CD4-positive, CD25-positive, alpha-beta regulatory T cell (primary cell): ENCODE data around the gene KRT28. TPM values are rescaled to one million over a fixed set of nuclear protein-coding genes. Genes with fewer than 3 reads are reported as not detected.
"Not testable (repeated sequence)": the region's sequence is repeated elsewhere in the genome, so short reads cannot be mapped to it uniquely, and the experiment has no call there.

Experiments
- ATAC-seq, 2 donors: fragments of 150-1000 bp; cut with Tn5 transposase; one replicate each; pipeline ENCODE4 v1.10.0; 2021; ENCODE audit warnings: low read depth in 2 of 2, moderate number of reproducible peaks in 2 of 2, moderate library complexity in 1 of 2
- DNase-seq, 3 donors: peaks; one replicate each; pipeline versions ENCODE4 v3.0.0 to v3.0.0-alpha.2; 2012 to 2022; ENCODE audit warnings: mixed read lengths in 1 of 3
- H3K27ac ChIP-seq: one replicate; pipeline ENCODE4 v1.7.0; 2013; ENCODE audit warnings: mild to moderate bottlenecking, low read length; ENCODE audit not compliant: insufficient read depth, poor library complexity, severe bottlenecking
- H3K27me3 ChIP-seq: one replicate; pipeline ENCODE4 v1.7.0; 2013; ENCODE audit warnings: low read length; ENCODE audit not compliant: control insufficient read depth, insufficient read depth
- H3K36me3 ChIP-seq: one replicate; pipeline ENCODE4 v1.7.0; 2013; ENCODE audit warnings: mild to moderate bottlenecking, low read length, moderate library complexity; ENCODE audit not compliant: control insufficient read depth, insufficient read depth
- H3K4me1 ChIP-seq: 2 replicates; pipeline ENCODE4 v1.7.0; 2013; ENCODE audit warnings: mild to moderate bottlenecking, low read length; ENCODE audit not compliant: insufficient read depth, control insufficient read depth, poor library complexity, severe bottlenecking
- H3K4me3 ChIP-seq: one replicate; pipeline ENCODE4 v1.7.0; 2013; ENCODE audit warnings: low read depth, mild to moderate bottlenecking, low read length, moderate library complexity
- H3K9me3 ChIP-seq, 2 experiments: 1 replicate in 1 of 2; 2 replicates in 1 of 2; pipeline ENCODE4 v1.7.0; 2013; ENCODE audit warnings: low read length in 2 of 2, mild to moderate bottlenecking in 1 of 2, moderate library complexity in 1 of 2; ENCODE audit not compliant: control insufficient read depth in 2 of 2
- H3K27ac Mint-ChIP-seq, 3 donors: one replicate each; pipeline ENCODE4 v1.8.0; 2020 to 2022; ENCODE audit warnings: mild to moderate bottlenecking in 3 of 3, mixed read lengths in 3 of 3, moderate library complexity in 2 of 3
- H3K27me3 Mint-ChIP-seq: one replicate; pipeline ENCODE4 v1.8.0; 2022; ENCODE audit warnings: mild to moderate bottlenecking, mixed read lengths
- H3K36me3 Mint-ChIP-seq: one replicate; pipeline ENCODE4 v1.8.0; 2020; ENCODE audit warnings: mixed read lengths
- H3K4me1 Mint-ChIP-seq, 4 donors: one replicate each; pipeline ENCODE4 v1.8.0; 2020 to 2022; ENCODE audit warnings: mixed read lengths in 4 of 4, mild to moderate bottlenecking in 1 of 4
- H3K4me3 Mint-ChIP-seq, 4 donors: one replicate each; pipeline ENCODE4 v1.8.0; 2020 to 2022; ENCODE audit warnings: mild to moderate bottlenecking in 4 of 4, mixed read lengths in 4 of 4, moderate library complexity in 3 of 4
- H3K9me3 Mint-ChIP-seq, 7 donors: one replicate each; pipeline ENCODE4 v1.8.0; 2020 to 2022; ENCODE audit warnings: mixed read lengths in 7 of 7, mild to moderate bottlenecking in 3 of 7, moderate library complexity in 2 of 7
- polyA plus RNA-seq, 4 donors: library from polyadenylated mRNA; unstranded; fragments of 300-500 nt; fragmentation: Illumina TruSeq; gene quantifications; one replicate each; pipeline ENCODE4 v1.2.3, GENCODE V29; 2021
- total RNA-seq: library from RNA; stranded (reverse); gene quantifications from one replicate; pipeline ENCODE4 v1.2.3, GENCODE V29; 2022

Gene KRT28
- total and polyA plus RNA-seq, 5 donors from 2014 or later = not detected

DNA sequence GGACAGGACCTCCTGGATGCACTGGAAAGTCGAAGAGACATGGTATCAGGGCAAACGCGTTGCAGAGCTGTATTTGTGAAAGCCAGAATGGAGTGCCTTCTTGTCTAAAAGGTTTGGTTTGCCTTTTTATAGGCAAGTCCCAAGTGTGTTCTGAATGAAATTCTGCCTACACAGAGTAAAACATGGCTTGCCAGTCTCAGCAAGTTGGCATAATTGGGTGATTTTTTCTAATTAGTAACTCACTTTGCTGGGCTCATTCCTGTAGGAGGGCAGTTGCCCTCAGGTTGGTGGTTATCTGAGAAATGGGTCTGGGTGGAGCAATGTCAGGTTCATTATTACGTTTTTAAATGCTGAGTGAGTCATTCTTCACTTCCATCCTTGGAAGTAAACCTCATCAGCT lies 44.5 kb downstream of the KRT28 start, which contains the start of gene KRT25:
KRT25 (minus strand) TSS at position 101 of the 400 bp plus-strand sequence; CDS start at position 41, 60 bp downstream.
- Mint-ChIP-seq H3K36me3 (no peaks in the 10 kb centered on the region), H3K27me3 (peaks cover 47% of the 10 kb centered on the region)

DNA sequence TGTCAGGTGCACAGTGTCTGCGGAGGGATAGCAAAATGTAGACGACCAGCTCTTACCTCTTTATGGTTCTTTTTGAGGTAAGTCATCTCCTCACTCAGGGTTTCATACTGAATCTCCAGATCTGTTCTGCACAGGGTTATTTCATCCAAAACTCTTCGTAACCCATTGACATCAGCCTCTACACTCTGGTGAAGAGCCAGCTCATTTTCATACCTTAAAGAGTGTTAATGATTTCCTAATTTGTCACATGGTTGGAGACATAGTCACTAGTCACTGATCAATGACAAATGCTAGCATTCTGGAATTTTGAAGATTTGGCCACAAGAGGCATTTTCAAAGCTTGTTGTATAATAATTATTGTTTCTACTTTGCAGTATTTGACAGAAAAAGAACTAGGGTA lies 46.0 kb downstream of the KRT28 start:
- Mint-ChIP-seq H3K4me1 (no peaks in the 10 kb centered on the region), H3K9me3 (peaks cover 0 to 13% (median 5%) of the 10 kb centered on the region in 7 donors), H3K27me3 (peaks cover 43% of the 10 kb centered on the region), H3K27ac (no peak overlapping the region), H3K4me3 (no peak overlapping the region), H3K36me3 (no peaks in the 10 kb centered on the region)
- no peak overlapping the region for H3K27ac ChIP-seq
- H3K4me3 ChIP-seq = no peak overlapping the region
- peaks cover 10% of the 10 kb centered on the region for H3K27me3 ChIP-seq
- no peaks in the 10 kb centered on the region for H3K4me1 ChIP-seq
- DNase-seq = no peak
- no peaks in the 10 kb centered on the region for H3K36me3 ChIP-seq
- peaks cover under 1 to 4% of the 10 kb centered on the region in 2 experiments for H3K9me3 ChIP-seq
- no peak for ATAC-seq

More for the DNA sequence above, 44.5 kb downstream of the KRT28 start, which contains the start of gene KRT25:
- DNase-seq (no peak), ATAC-seq (no peak)
- Histone ChIP-seq H3K4me3 (no peak within 1 kb of the TSS), H3K27ac (no peak within 1 kb of the TSS), H3K9me3 (peaks cover 14 to 19% of the 10 kb centered on the region in 2 experiments), H3K27me3 (peaks cover 15% of the 10 kb centered on the region), H3K4me1 (no peaks in the 10 kb centered on the region), H3K36me3 (no peaks in the 10 kb centered on the region)
- Mint-ChIP-seq H3K9me3 (peaks cover 3 to 27% (median 12%) of the 10 kb centered on the region in 7 donors), H3K4me3 (no peak within 1 kb of the TSS), H3K27ac (no peak within 1 kb of the TSS), H3K4me1 (no peaks in the 10 kb centered on the region)

DNA sequence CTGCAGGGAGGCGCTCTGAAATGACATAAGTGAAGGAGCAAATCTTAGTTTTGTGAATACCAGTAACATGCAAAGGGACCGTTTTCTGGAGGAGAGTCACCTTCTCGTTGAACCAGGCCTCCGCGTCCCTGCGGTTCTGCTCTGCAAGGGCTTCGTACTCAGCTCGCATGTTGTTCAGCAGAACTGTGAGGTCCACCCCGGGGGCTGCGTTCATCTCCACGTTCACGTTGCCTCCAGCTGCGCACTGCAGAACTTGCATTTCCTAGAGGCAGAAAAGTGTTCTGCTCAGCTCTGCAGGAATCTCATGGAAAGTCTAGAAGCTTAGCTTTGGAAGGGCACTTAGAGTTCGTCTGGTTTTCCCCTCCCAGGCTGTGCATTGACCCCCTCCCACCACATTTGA lies 48.7 kb downstream of the KRT28 start:
- no peak for DNase-seq
- H3K4me3 Mint-ChIP-seq = no peak overlapping the region
- H3K4me1 Mint-ChIP-seq = no peaks in the 10 kb centered on the region
- Histone ChIP-seq H3K9me3 (peaks cover 2 to 4% of the 10 kb centered on the region in 2 experiments), H3K36me3 (no peaks in the 10 kb centered on the region), H3K4me1 (no peaks in the 10 kb centered on the region), H3K27me3 (peaks cover 17% of the 10 kb centered on the region), H3K27ac (no peak overlapping the region), H3K4me3 (no peak overlapping the region)
- H3K36me3 Mint-ChIP-seq = no peaks in the 10 kb centered on the region
- peaks cover 41% of the 10 kb centered on the region for H3K27me3 Mint-ChIP-seq
- peaks cover 0 to 5% (median 2%) of the 10 kb centered on the region in 7 donors for H3K9me3 Mint-ChIP-seq
- no peak for ATAC-seq
- H3K27ac Mint-ChIP-seq = no peak overlapping the region

DNA sequence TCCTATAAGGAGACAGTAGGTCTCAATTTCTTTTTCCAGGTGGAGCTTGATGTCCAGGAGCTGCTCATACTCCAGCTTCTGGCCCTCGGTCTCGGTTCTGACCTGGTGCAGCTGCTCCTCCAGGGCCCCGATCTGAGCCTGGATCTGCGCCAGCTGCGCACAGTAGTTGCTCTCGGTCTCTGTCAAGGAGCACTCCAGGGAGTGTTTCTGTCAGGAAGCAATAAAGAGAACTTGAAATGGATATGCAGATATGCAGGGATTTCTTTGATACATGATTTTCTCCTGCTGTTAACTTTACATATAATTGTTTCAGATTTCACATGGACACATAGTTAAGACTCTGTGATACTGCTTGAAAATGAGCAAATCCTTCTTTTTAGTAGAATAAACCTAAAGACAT lies 49.4 kb downstream of the KRT28 start:
- no peak overlapping the region for H3K27ac ChIP-seq
- Mint-ChIP-seq H3K27ac (no peak overlapping the region), H3K4me3 (no peak overlapping the region), H3K9me3 (peaks cover 0 to 5% (median 2%) of the 10 kb centered on the region in 7 donors), H3K27me3 (peaks cover 40% of the 10 kb centered on the region), H3K4me1 (no peaks in the 10 kb centered on the region), H3K36me3 (no peaks in the 10 kb centered on the region)
- no peaks in the 10 kb centered on the region for H3K4me1 ChIP-seq
- DNase-seq = no peak
- H3K27me3 ChIP-seq = peaks cover 21% of the 10 kb centered on the region
- no peak for ATAC-seq
- H3K9me3 ChIP-seq = peaks cover 2 to 4% of the 10 kb centered on the region in 2 experiments
- H3K4me3 ChIP-seq = no peak overlapping the region
- no peaks in the 10 kb centered on the region for H3K36me3 ChIP-seq

DNA sequence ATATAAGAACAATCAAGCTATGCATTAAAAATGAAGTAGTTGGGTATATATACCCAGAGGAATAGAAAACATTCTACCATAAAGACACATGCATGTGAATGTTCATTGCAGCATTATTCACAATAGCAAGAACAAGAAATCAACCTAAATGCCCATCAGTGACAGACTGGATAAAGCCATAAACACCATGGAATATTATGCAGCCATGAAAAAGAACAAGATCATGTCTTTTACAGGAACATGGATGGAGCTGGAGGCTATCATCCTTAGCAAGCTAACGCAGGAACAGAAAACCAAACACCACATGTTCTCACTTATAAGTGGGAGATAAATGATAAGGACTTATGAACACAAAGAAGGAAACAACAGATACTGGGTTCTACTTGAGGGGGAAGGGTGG lies 51.1 kb downstream of the KRT28 start:
- Mint-ChIP-seq H3K27me3 (peaks cover 39% of the 10 kb centered on the region), H3K9me3 (peaks cover 0 to 11% (median 4%) of the 10 kb centered on the region in 7 donors)
- H3K4me1 ChIP-seq, H3K36me3 Mint-ChIP-seq, DNase-seq, H3K27ac ChIP-seq, H3K4me3 Mint-ChIP-seq, H3K4me1 Mint-ChIP-seq, H3K4me3 ChIP-seq, H3K27ac Mint-ChIP-seq, ATAC-seq, H3K9me3 ChIP-seq, H3K36me3 ChIP-seq: not testable (repeated sequence)
- H3K27me3 ChIP-seq = peaks cover 24% of the 10 kb centered on the region

Other genes with a start within 250 kb of the KRT28 start
- gene CCR7, start 234.5 kb downstream of the KRT28 start, total RNA-seq = 192 TPM
- 100 to 1,000 TPM; 351 to 828 (median 609) TPM for gene CCR7, start 234.5 kb downstream of the KRT28 start, polyA plus RNA-seq
- gene SMARCE1, start 152.1 kb downstream of the KRT28 start, total RNA-seq = 76.9 TPM
- gene SMARCE1, start 152.1 kb downstream of the KRT28 start, polyA plus RNA-seq = 100 to 1,000 TPM; 169 to 228 (median 179) TPM
- gene KRT222, start 134.8 kb downstream of the KRT28 start, total RNA-seq = not detected
- gene KRT222, start 134.8 kb downstream of the KRT28 start, polyA plus RNA-seq = under 1 TPM in 1 of 4 donors, not detected in 3; 0.23 TPM
- gene KRT24, start 96.2 kb downstream of the KRT28 start, total RNA-seq = not detected
- under 1 TPM in 1 of 4 donors, not detected in 3; 0.15 TPM for gene KRT24, start 96.2 kb downstream of the KRT28 start, polyA plus RNA-seq
- gene KRT25, start 44.6 kb downstream of the KRT28 start, total RNA-seq = not detected
- gene KRT25, start 44.6 kb downstream of the KRT28 start, polyA plus RNA-seq = not detected
- gene KRT26, start 27.8 kb downstream of the KRT28 start, total RNA-seq = not detected
- not detected for gene KRT26, start 27.8 kb downstream of the KRT28 start, polyA plus RNA-seq
- not detected for gene KRT27, start 17.4 kb downstream of the KRT28 start, total RNA-seq
- gene KRT27, start 17.4 kb downstream of the KRT28 start, polyA plus RNA-seq = not detected
- 28.1 TPM for gene KRT10, start 22.7 kb upstream of the KRT28 start, total RNA-seq
- gene KRT10, start 22.7 kb upstream of the KRT28 start, polyA plus RNA-seq = 100 to 1,000 TPM; 125 to 172 (median 148) TPM
- not detected for gene KRT12, start 67.3 kb upstream of the KRT28 start, total RNA-seq
- not detected for gene KRT12, start 67.3 kb upstream of the KRT28 start, polyA plus RNA-seq
- not detected for gene KRT20, start 85.3 kb upstream of the KRT28 start, total RNA-seq
- gene KRT20, start 85.3 kb upstream of the KRT28 start, polyA plus RNA-seq = not detected
- not detected for gene KRT23, start 137.7 kb upstream of the KRT28 start, total RNA-seq
- not detected for gene KRT23, start 137.7 kb upstream of the KRT28 start, polyA plus RNA-seq
- not detected for gene KRT39, start 167.0 kb upstream of the KRT28 start, total RNA-seq
- gene KRT39, start 167.0 kb upstream of the KRT28 start, polyA plus RNA-seq = not detected
- gene KRT40, start 184.4 kb upstream of the KRT28 start, total RNA-seq = not detected
- not detected for gene KRT40, start 184.4 kb upstream of the KRT28 start, polyA plus RNA-seq
- not detected for gene KRTAP3-3, start 194.2 kb upstream of the KRT28 start, total RNA-seq
- gene KRTAP3-3, start 194.2 kb upstream of the KRT28 start, polyA plus RNA-seq = not detected
- not detected for gene KRTAP3-2, start 199.9 kb upstream of the KRT28 start, total RNA-seq
- gene KRTAP3-2, start 199.9 kb upstream of the KRT28 start, polyA plus RNA-seq = not detected
- not detected for gene KRTAP3-1, start 209.2 kb upstream of the KRT28 start, total RNA-seq
- not detected for gene KRTAP3-1, start 209.2 kb upstream of the KRT28 start, polyA plus RNA-seq
- not detected for gene KRTAP1-5, start 227.2 kb upstream of the KRT28 start, total RNA-seq
- gene KRTAP1-5, start 227.2 kb upstream of the KRT28 start, polyA plus RNA-seq = not detected
- gene KRTAP1-4, start 230.2 kb upstream of the KRT28 start, total RNA-seq = not detected
- not detected for gene KRTAP1-4, start 230.2 kb upstream of the KRT28 start, polyA plus RNA-seq
- not detected for gene KRTAP1-3, start 234.9 kb upstream of the KRT28 start, total RNA-seq
- gene KRTAP1-3, start 234.9 kb upstream of the KRT28 start, polyA plus RNA-seq = not detected
- not detected for gene KRTAP1-1, start 241.5 kb upstream of the KRT28 start, total RNA-seq
- not detected for gene KRTAP1-1, start 241.5 kb upstream of the KRT28 start, polyA plus RNA-seq
- not detected for gene KRTAP2-1, start 247.4 kb upstream of the KRT28 start, total RNA-seq
- gene KRTAP2-1, start 247.4 kb upstream of the KRT28 start, polyA plus RNA-seq = not detected